ENCODE data around the gene MBNL1. TPM values are rescaled to one million over a fixed set of nuclear protein-coding genes. Genes with fewer than 3 reads are reported as not detected.

The MBNL1 gene
- polyA plus RNA-seq, 1 donor (not counting 4 experiments of a cell fraction or from before 2014, with no cell fraction given), result 58.3 TPM

DNA sequence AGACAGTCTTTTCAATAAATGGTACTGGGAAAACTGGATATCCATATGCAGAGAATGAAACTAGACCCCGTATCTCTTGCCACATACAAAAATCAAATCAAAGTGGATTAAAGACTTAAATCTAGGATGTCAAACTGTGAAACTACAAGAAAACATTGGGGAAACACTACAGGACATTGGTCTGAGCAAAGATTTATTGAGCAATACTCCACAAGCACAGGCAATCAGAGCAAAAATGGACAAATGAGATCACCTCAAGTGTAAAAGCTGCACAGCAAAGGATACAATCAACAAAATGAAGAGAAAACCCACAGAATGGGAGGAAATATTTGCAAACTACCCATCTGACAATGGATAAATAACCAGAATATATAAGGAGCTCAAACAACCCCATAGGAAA lies 38.4 kb upstream of the MBNL1 start:
- no peaks in the 10 kb centered on the region for H3K9me3 ChIP-seq (ENCODE audit: control insufficient read depth, low read depth, low read length)
- no peak for DNase-seq (ENCODE audit: low read depth, low spot score)

DNA sequence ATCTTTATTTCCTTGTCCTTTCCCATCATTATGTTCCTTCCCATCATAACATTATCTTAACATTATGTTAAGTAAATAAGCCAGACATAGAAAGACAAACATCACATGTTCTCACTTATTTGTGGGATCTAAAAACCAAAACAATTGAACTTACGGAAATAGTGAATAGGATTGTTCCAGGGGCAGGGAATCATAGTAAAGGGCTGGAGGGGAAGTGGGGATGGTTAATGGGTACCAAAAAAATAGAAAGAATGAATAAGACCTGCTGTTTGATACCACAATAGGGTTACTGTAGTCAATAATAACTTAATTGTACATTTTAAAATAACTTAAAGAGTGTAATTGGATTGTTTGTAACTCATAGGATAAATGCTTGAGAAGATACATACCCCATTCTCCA lies 36.7 kb upstream of the MBNL1 start:
- no peak for TF ChIP-seq EZH2 (IDR thresholded peaks at IDR 0.05; ENCODE audit: low read length)
- TF ChIP-seq CTCF (optimal IDR thresholded peaks at IDR 0.05 in 1 of 3, IDR thresholded peaks at IDR 0.05 in 1 of 3, conservative IDR thresholded peaks at IDR 0.05 in 1 of 3; ENCODE audit: extremely low read depth in 1 of 3, insufficient read depth in 2 of 3, low read length in 3 of 3), result no peak
- no peak overlapping the region for H2AFZ ChIP-seq (ENCODE audit: control insufficient read depth, low read length)
- H3K9me3 ChIP-seq (ENCODE audit: control insufficient read depth, low read depth, low read length), result no peaks in the 10 kb centered on the region
- no peaks in the 10 kb centered on the region for H4K20me1 ChIP-seq (ENCODE audit: control insufficient read depth, extremely low read depth, insufficient read depth, low read length)
- no peaks in the 10 kb centered on the region for H3K36me3 ChIP-seq (ENCODE audit: control insufficient read depth in 2 of 2, extremely low read depth in 1 of 2, insufficient read depth in 2 of 2, low read length in 2 of 2)
- no peaks in the 10 kb centered on the region for H3K79me2 ChIP-seq (ENCODE audit: control insufficient read depth, insufficient read depth, low read length)
- no peak overlapping the region for H3K27ac ChIP-seq (ENCODE audit: control insufficient read depth, insufficient read depth, low read length)
- H3K27me3 ChIP-seq (ENCODE audit: control insufficient read depth, extremely low read depth, insufficient read depth, low read length), result no peaks in the 10 kb centered on the region
- H3K4me3 ChIP-seq (ENCODE audit: control insufficient read depth in 2 of 3, extremely low read depth in 1 of 3, insufficient read depth in 2 of 3, low read depth in 1 of 3, low read length in 3 of 3), result no peak overlapping the region
- FAIRE-seq (no peak), DNase-seq (ENCODE audit: low read depth, low spot score) (no peak)
- H3K9me1 ChIP-seq (ENCODE audit: control insufficient read depth, extremely low read depth, insufficient read depth, low read length), result no peaks in the 10 kb centered on the region
- dilution Hi-C loops (cut with MboI; ENCODE audit: extremely low pct_ligation_motif_present, low sequenced_read_pairs), result no loop called here
- no peak overlapping the region for H3K4me2 ChIP-seq (ENCODE audit: control insufficient read depth, extremely low read depth, insufficient read depth, low read depth, low read length)
- H3K9ac ChIP-seq (ENCODE audit: control insufficient read depth, extremely low read depth, insufficient read depth, low read length), result no peak overlapping the region
- peaks cover 24% of the 10 kb centered on the region for H3K4me1 ChIP-seq (ENCODE audit: control insufficient read depth, extremely low read depth, insufficient read depth, low read length)

More for the DNA sequence above, 38.4 kb upstream of the MBNL1 start:
- H2AFZ ChIP-seq (ENCODE audit: control insufficient read depth, low read length), result no peak overlapping the region
- H3K9me1 ChIP-seq (ENCODE audit: control insufficient read depth, extremely low read depth, insufficient read depth, low read length), result no peaks in the 10 kb centered on the region
- H3K9ac ChIP-seq (ENCODE audit: control insufficient read depth, extremely low read depth, insufficient read depth, low read length), result no peak overlapping the region
- H3K27me3 ChIP-seq (ENCODE audit: control insufficient read depth, extremely low read depth, insufficient read depth, low read length), result no peaks in the 10 kb centered on the region
- dilution Hi-C loops (cut with MboI; ENCODE audit: extremely low pct_ligation_motif_present, low sequenced_read_pairs), result no loop called here
- TF ChIP-seq EZH2 (IDR thresholded peaks at IDR 0.05; ENCODE audit: low read length), result no peak
- no peak for TF ChIP-seq CTCF (optimal IDR thresholded peaks at IDR 0.05 in 1 of 3, IDR thresholded peaks at IDR 0.05 in 1 of 3, conservative IDR thresholded peaks at IDR 0.05 in 1 of 3; ENCODE audit: extremely low read depth in 1 of 3, insufficient read depth in 2 of 3, low read length in 3 of 3)
- H3K79me2 ChIP-seq (ENCODE audit: control insufficient read depth, insufficient read depth, low read length), result no peaks in the 10 kb centered on the region
- no peak for FAIRE-seq
- no peak overlapping the region for H3K27ac ChIP-seq (ENCODE audit: control insufficient read depth, insufficient read depth, low read length)
- no peaks in the 10 kb centered on the region for H3K36me3 ChIP-seq (ENCODE audit: control insufficient read depth in 2 of 2, extremely low read depth in 1 of 2, insufficient read depth in 2 of 2, low read length in 2 of 2)
- no peaks in the 10 kb centered on the region for H4K20me1 ChIP-seq (ENCODE audit: control insufficient read depth, extremely low read depth, insufficient read depth, low read length)
- peaks cover 15% of the 10 kb centered on the region for H3K4me1 ChIP-seq (ENCODE audit: control insufficient read depth, extremely low read depth, insufficient read depth, low read length)
- H3K4me2 ChIP-seq (ENCODE audit: control insufficient read depth, extremely low read depth, insufficient read depth, low read depth, low read length), result no peak overlapping the region
- H3K4me3 ChIP-seq (ENCODE audit: control insufficient read depth in 2 of 3, extremely low read depth in 1 of 3, insufficient read depth in 2 of 3, low read depth in 1 of 3, low read length in 3 of 3), result no peak overlapping the region
